Suprapubic skin (tissue), 4 donors: Measurements from ENCODE around the gene SEMA6A.

Source experiments
- CTCF ChIP-seq, 2 donors: fragments of 200-600 bp in 1 of 2; fragments of 450-650 bp in 1 of 2; sonication (generic) in 1 of 2; IDR thresholded peaks; one replicate each; pipeline ENCODE4 v1.5.1; 2016 to 2019; ENCODE audit warnings: antibody characterized with exemption in 2 of 2, mild to moderate bottlenecking in 1 of 2, moderate library complexity in 1 of 2
- EP300 ChIP-seq: sonication (generic); formaldehyde crosslinking; IDR thresholded peaks from one replicate; pipeline ENCODE4 v1.6.1; 2017; ENCODE audit warnings: antibody characterized with exemption
- POLR2A ChIP-seq, 2 donors: fragments of 450-650 bp; IDR thresholded peaks; one replicate each; pipeline ENCODE4 v1.6.1; 2017; ENCODE audit warnings: antibody characterized with exemption in 2 of 2, mild to moderate bottlenecking in 2 of 2, moderate library complexity in 2 of 2
- POLR2AphosphoS5 ChIP-seq, 3 donors: sonication (generic); formaldehyde crosslinking; IDR thresholded peaks; one replicate each; pipeline ENCODE4 v1.6.1; 2017; ENCODE audit warnings: antibody characterized with exemption in 3 of 3

DNA sequence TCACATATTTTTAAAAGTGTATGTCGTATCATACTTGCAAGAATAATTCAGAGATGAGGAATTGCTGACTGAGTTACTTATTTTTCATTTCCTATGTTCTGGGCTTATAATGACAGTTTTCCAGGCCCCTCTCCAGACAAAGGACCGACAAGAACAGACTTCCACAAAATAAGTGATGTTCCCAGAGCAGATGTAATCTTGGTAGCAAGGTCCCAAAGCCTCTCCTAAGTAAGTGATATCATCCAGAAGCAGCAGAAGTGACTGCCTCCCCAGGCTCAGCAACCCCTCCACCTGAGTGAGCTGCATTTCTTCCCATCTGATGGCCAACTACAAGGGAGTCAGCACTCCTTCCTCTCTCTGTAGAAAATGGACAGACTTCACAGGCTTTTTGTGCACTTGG, 57.1 kb downstream of the SEMA6A start:
- TF ChIP-seq POLR2A (IDR thresholded peaks at IDR 0.05): no peak
- TF ChIP-seq CTCF (IDR thresholded peaks at IDR 0.05): no peak
- TF ChIP-seq POLR2AphosphoS5 (IDR thresholded peaks at IDR 0.05): no peak
- no peak for TF ChIP-seq EP300
